Measurements from ENCODE around the gene NDRG3. TPM values are rescaled to one million over a fixed set of nuclear protein-coding genes. Genes with fewer than 3 reads are reported as not detected.
"Not testable (repeated sequence)": the region's sequence is repeated elsewhere in the genome, so short reads cannot be mapped to it uniquely, and the experiment has no call there.

The NDRG3 gene
- polyA plus RNA-seq, 1 experiment: 39.5 TPM

- no peak overlapping the region for H3K4me3 ChIP-seq (ENCODE audit: low read depth, low read length)
- POLR2A ChIA-PET: no interaction called here
Measured at GRCh38 chr20:36641506-36641843, 104.4 kb downstream of the NDRG3 start.

GRCh38 chr20:36638876-36639400 lies 107.0 kb downstream of the NDRG3 start:
- H3K4me3 ChIP-seq (ENCODE audit: low read depth, low read length); H3K27ac ChIP-seq (ENCODE audit: low read depth, low read length); H3K27me3 ChIP-seq (ENCODE audit: control insufficient read depth, insufficient read depth, low read length); H3K9me3 ChIP-seq (ENCODE audit: control insufficient read depth, insufficient read depth, low read length); DNase-seq (ENCODE audit: low read depth, low spot score); CTCF ChIA-PET: not testable (repeated sequence)
- POLR2A ChIA-PET: interaction anchor here (0.7 kb wide), 1 partner anchor 372 kb away, joined by 4 read pairs; no protein-coding TSS in a partner anchor

More at GRCh38 chr20:36641506-36641843, 104.4 kb downstream of the NDRG3 start:
- H3K27ac ChIP-seq (ENCODE audit: low read depth, low read length): no peak overlapping the region
- no peaks in the 10 kb centered on the region for H3K9me3 ChIP-seq (ENCODE audit: control insufficient read depth, insufficient read depth, low read length)
- H3K27me3 ChIP-seq (ENCODE audit: control insufficient read depth, insufficient read depth, low read length): no peaks in the 10 kb centered on the region
- CTCF ChIA-PET: no interaction called here
- no peak for TF ChIP-seq CTCF (IDR thresholded peaks at IDR 0.05; ENCODE audit: low read depth, low read length)
- DNase-seq (ENCODE audit: low read depth, low spot score): no peak

- Histone ChIP-seq H3K27ac (ENCODE audit: low read depth, low read length) (no peak overlapping the region), H3K27me3 (ENCODE audit: control insufficient read depth, insufficient read depth, low read length) (peaks cover 5% of the 10 kb centered on the region), H3K9me3 (ENCODE audit: control insufficient read depth, insufficient read depth, low read length) (no peaks in the 10 kb centered on the region), H3K4me3 (ENCODE audit: low read depth, low read length) (no peak overlapping the region)
- CTCF ChIA-PET: no interaction called here
- DNase-seq (ENCODE audit: low read depth, low spot score): no peak
- POLR2A ChIA-PET: interaction anchor here (0.6 kb wide), 1 partner anchor 30 kb away, joined by 5 read pairs; no protein-coding TSS in a partner anchor
- TF ChIP-seq CTCF (IDR thresholded peaks at IDR 0.05; ENCODE audit: low read depth, low read length): no peak
Measured at GRCh38 chr20:36634342-36634741, 111.5 kb downstream of the NDRG3 start.

- DNase-seq (ENCODE audit: low read depth, low spot score): no peak
- H3K4me3 ChIP-seq (ENCODE audit: low read depth, low read length): no peak overlapping the region
- ChIA-PET POLR2A (no interaction called here), CTCF (no interaction called here)
- no peaks in the 10 kb centered on the region for H3K9me3 ChIP-seq (ENCODE audit: control insufficient read depth, insufficient read depth, low read length)
- no peak overlapping the region for H3K27ac ChIP-seq (ENCODE audit: low read depth, low read length)
- no peak for TF ChIP-seq CTCF (IDR thresholded peaks at IDR 0.05; ENCODE audit: low read depth, low read length)
- peaks cover 5% of the 10 kb centered on the region for H3K27me3 ChIP-seq (ENCODE audit: control insufficient read depth, insufficient read depth, low read length)
Measured at GRCh38 chr20:36633285-36633772, 112.6 kb downstream of the NDRG3 start.

- ChIA-PET CTCF (no interaction called here), POLR2A (no interaction called here)
- no peak overlapping the region for H3K4me3 ChIP-seq (ENCODE audit: low read depth, low read length)
- DNase-seq (ENCODE audit: low read depth, low spot score): no peak
- TF ChIP-seq CTCF (IDR thresholded peaks at IDR 0.05; ENCODE audit: low read depth, low read length): no peak
- H3K27me3 ChIP-seq (ENCODE audit: control insufficient read depth, insufficient read depth, low read length): peaks cover 5% of the 10 kb centered on the region
- no peak overlapping the region for H3K27ac ChIP-seq (ENCODE audit: low read depth, low read length)
- H3K9me3 ChIP-seq (ENCODE audit: control insufficient read depth, insufficient read depth, low read length): no peaks in the 10 kb centered on the region
Measured at GRCh38 chr20:36632487-36633284, 113.2 kb downstream of the NDRG3 start.
